Natural killer cell (primary cell): ENCODE data around the gene ANKRD34A. TPM values are rescaled to one million over a fixed set of nuclear protein-coding genes. Genes with fewer than 3 reads are reported as not detected.

Source experiments
- ATAC-seq, 3 donors: fragments of 150-1000 bp in 2 of 3; fragments of 200-7000 bp in 1 of 3; cut with Tn5 transposase; 1 replicate in 1 of 3; 2 replicates in 2 of 3; pipeline ENCODE4 v1.10.0; 2021; ENCODE audit warnings: mild to moderate bottlenecking in 2 of 3, moderate library complexity in 2 of 3
- DNase-seq, 2 donors: peaks; one replicate each; pipeline versions ENCODE4 v3.0.0 to v3.0.0-alpha.2; 2013 to 2021; ENCODE audit warnings: mixed read lengths in 1 of 2
- H3K27ac ChIP-seq: one replicate; pipeline ENCODE4 v1.5.1; 2013; ENCODE audit warnings: mild to moderate bottlenecking, low read length
- H3K27me3 ChIP-seq: one replicate; pipeline ENCODE4 v1.6.1; 2013; ENCODE audit warnings: low read length; ENCODE audit not compliant: control insufficient read depth, insufficient read depth
- H3K36me3 ChIP-seq: one replicate; pipeline ENCODE4 v1.6.1; 2013; ENCODE audit warnings: low read length; ENCODE audit not compliant: control insufficient read depth, insufficient read depth
- H3K4me1 ChIP-seq: one replicate; pipeline ENCODE4 v1.6.1; 2013; ENCODE audit warnings: low read length; ENCODE audit not compliant: control insufficient read depth, insufficient read depth
- H3K4me3 ChIP-seq: one replicate; pipeline ENCODE4 v1.5.1; 2013; ENCODE audit warnings: low read length
- H3K9me3 ChIP-seq: one replicate; pipeline ENCODE4 v1.6.1; 2013; ENCODE audit warnings: low read length; ENCODE audit not compliant: control insufficient read depth, insufficient read depth
- H3K27ac Mint-ChIP-seq, 2 donors: one replicate each; pipeline ENCODE4 v1.8.0; 2022; ENCODE audit warnings: mild to moderate bottlenecking in 2 of 2, mixed read lengths in 2 of 2, moderate library complexity in 1 of 2
- H3K27me3 Mint-ChIP-seq, 2 donors: one replicate each; pipeline ENCODE4 v1.8.0; 2022; ENCODE audit warnings: low read depth in 2 of 2, mixed read lengths in 2 of 2
- H3K36me3 Mint-ChIP-seq: one replicate; pipeline ENCODE4 v1.8.0; 2022; ENCODE audit warnings: mixed read lengths
- H3K4me1 Mint-ChIP-seq, 2 donors: one replicate each; pipeline ENCODE4 v1.8.0; 2022; ENCODE audit warnings: mixed read lengths in 2 of 2
- H3K4me3 Mint-ChIP-seq: one replicate; pipeline ENCODE4 v1.8.0; 2022; ENCODE audit warnings: mild to moderate bottlenecking, moderate library complexity, mixed read lengths
- H3K9me3 Mint-ChIP-seq, 2 donors: one replicate each; pipeline ENCODE4 v1.8.0; 2022; ENCODE audit warnings: mixed read lengths in 2 of 2
- CTCF ChIP-seq: fragments of 200-600 bp; IDR thresholded peaks from one replicate; pipeline ENCODE4 v1.8.0; 2022; ENCODE audit warnings: antibody characterized with exemption
- WGBS: methylation state at CpG from one replicate; pipeline ENCODE4 v1.1.7; 2013; ENCODE audit warnings: missing lambda C conversion rate; ENCODE audit not compliant: insufficient coverage; 5-methylcytosine and 5-hydroxymethylcytosine counted together
- intact Hi-C: fragments of 100-400 bp; cut with micrococcal nuclease; formaldehyde crosslinking; loops from one replicate; pipeline ENCODE4 v1.14.2; 2022
- total RNA-seq, 4 donors: library from RNA; stranded (reverse); fragments of 120-200 nt in 1 of 4; gene quantifications; one replicate each; pipeline versions ENCODE4 v1.2.3 to v1.2.4, GENCODE V29; 2013 to 2022

ANKRD34A gene
- total RNA-seq, 3 donors from 2014 or later (not counting 1 experiment from before 2014, with no cell fraction given), result 1.4 to 1.9 (median 1.4) TPM

GRCh38 chr1:145999321-146000024, 35.1 kb upstream of the ANKRD34A start:
- Mint-ChIP-seq H3K27me3 (no peaks in the 10 kb centered on the region), H3K36me3 (peaks cover 20% of the 10 kb centered on the region), H3K4me1 (peaks cover 42 to 47% of the 10 kb centered on the region in 2 donors), H3K27ac (peak overlapping the region; percentile 97 to 99), H3K9me3 (no peaks in the 10 kb centered on the region), H3K4me3 (peak overlapping the region; percentile 74)
- Histone ChIP-seq H3K4me3 (peak overlapping the region; percentile 13), H3K4me1 (peaks cover 38% of the 10 kb centered on the region), H3K9me3 (no peaks in the 10 kb centered on the region), H3K27me3 (no peaks in the 10 kb centered on the region), H3K27ac (peak overlapping the region; percentile 71), H3K36me3 (peaks cover 13% of the 10 kb centered on the region)
- 31% methylated on average over 5 of the region's 5 CpGs for WGBS
- intact Hi-C loops, result loop anchor here (5.0 kb wide), 3 partner anchors 37 to 72 kb away; partner anchors contain the start of genes ANKRD34A, POLR3GL and RBM8A
- peak in 1 of 2 donors; percentile 77 for DNase-seq
- peak; percentile 19 to 36 (median 22) for ATAC-seq
- no peak for TF ChIP-seq CTCF

DNA sequence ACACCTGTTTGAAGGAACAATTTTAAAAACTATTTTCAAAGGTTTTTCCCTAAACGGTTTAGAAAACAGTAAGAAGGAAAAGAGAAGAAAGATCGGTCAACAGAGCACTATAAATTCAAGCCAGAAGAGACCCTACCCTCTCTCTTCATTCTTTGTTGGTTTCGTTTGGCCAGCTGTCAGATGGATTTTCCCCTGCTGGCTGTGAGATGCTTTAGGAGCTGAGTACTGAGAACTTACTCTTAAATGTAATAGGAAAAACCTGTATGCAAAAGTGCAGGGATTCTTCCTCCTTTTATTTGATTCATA, 33.3 kb upstream of the ANKRD34A start:
- Histone ChIP-seq H3K4me1 (peaks cover 42% of the 10 kb centered on the region), H3K9me3 (no peaks in the 10 kb centered on the region), H3K27me3 (no peaks in the 10 kb centered on the region), H3K4me3 (peak overlapping the region; percentile 64), H3K36me3 (peaks cover 31% of the 10 kb centered on the region), H3K27ac (peak overlapping the region; percentile 88)
- no CpG with 5 or more reads among the region's 3 CpGs for WGBS
- ATAC-seq (no peak), DNase-seq (peak in 1 of 2 donors; percentile 58)
- intact Hi-C loops, result loop anchor here (1.0 to 5.0 kb wide), 4 partner anchors 17 to 70 kb away; partner anchors contain the start of genes ANKRD34A, POLR3GL and RBM8A
- Mint-ChIP-seq H3K36me3 (peaks cover 38% of the 10 kb centered on the region), H3K9me3 (no peaks in the 10 kb centered on the region), H3K27me3 (no peaks in the 10 kb centered on the region), H3K4me1 (peaks cover 60 to 65% of the 10 kb centered on the region in 2 donors), H3K27ac (peak overlapping the region; percentile 97 to 99), H3K4me3 (peak overlapping the region; percentile 97)
- no peak for TF ChIP-seq CTCF

GRCh38 chr1:145997016-145997717, 32.8 kb upstream of the ANKRD34A start:
- DNase-seq (peak; percentile 43 to 83), ATAC-seq (peak; percentile 22 to 40 (median 30))
- peak overlapping the region; percentile 97 to 99 for H3K27ac Mint-ChIP-seq
- peaks cover 36% of the 10 kb centered on the region for H3K36me3 ChIP-seq
- H3K4me1 ChIP-seq, result peaks cover 46% of the 10 kb centered on the region
- no peaks in the 10 kb centered on the region for H3K27me3 ChIP-seq
- 0% methylated on average over 5 of the region's 12 CpGs for WGBS
- peak overlapping the region; percentile 64 for H3K4me3 ChIP-seq
- H3K27me3 Mint-ChIP-seq, result no peaks in the 10 kb centered on the region
- H3K9me3 Mint-ChIP-seq, result no peaks in the 10 kb centered on the region
- TF ChIP-seq CTCF, result peak; percentile 13
- H3K4me3 Mint-ChIP-seq, result peak overlapping the region; percentile 97
- H3K9me3 ChIP-seq, result no peaks in the 10 kb centered on the region
- H3K4me1 Mint-ChIP-seq, result peaks cover 65 to 70% of the 10 kb centered on the region in 2 donors
- peaks cover 42% of the 10 kb centered on the region for H3K36me3 Mint-ChIP-seq
- intact Hi-C loops, result loop anchor here (1.0 to 5.0 kb wide), 4 partner anchors 17 to 70 kb away; partner anchors contain the start of genes ANKRD34A, POLR3GL and RBM8A
- peak overlapping the region; percentile 88 for H3K27ac ChIP-seq
